ENCODE data around the gene ABR.
A peak's percentile ranks its signal among the peaks of the same experiment; 100 is the strongest.
"Not testable (repeated sequence)": the region's sequence is repeated elsewhere in the genome, so short reads cannot be mapped to it uniquely, and the experiment has no call there.

The ABR gene

GRCh38 chr17:1090465-1091189 is 89.2 kb downstream of the ABR start:
- DNase-seq = no peak

- DNase-seq = no peak
These were observed 89.9 kb downstream of the ABR start for GRCh38 chr17:1089915-1090314.

GRCh38 chr17:1087381-1088241 is 92.2 kb downstream of the ABR start:
- DNase-seq = peak; percentile 91

- DNase-seq = no peak
These were observed 96.2 kb downstream of the ABR start for GRCh38 chr17:1083451-1084187.

- DNase-seq = no peak
These were observed 97.2 kb downstream of the ABR start for GRCh38 chr17:1082579-1082978.

- DNase-seq = peak; percentile 29
These were observed 100.8 kb downstream of the ABR start for GRCh38 chr17:1078831-1079561.

- DNase-seq = no peak
These were observed 101.6 kb downstream of the ABR start for GRCh38 chr17:1077986-1078711.

- DNase-seq = no peak
These were observed 102.2 kb downstream of the ABR start for GRCh38 chr17:1077581-1077985.

- DNase-seq = no peak
These were observed 102.8 kb downstream of the ABR start for GRCh38 chr17:1076982-1077302.

- no peak for DNase-seq
These were observed 103.3 kb downstream of the ABR start for GRCh38 chr17:1076299-1076981.

- peak; percentile 37 for DNase-seq
These were observed 104.7 kb downstream of the ABR start for GRCh38 chr17:1074886-1075605.

- not testable (repeated sequence) for DNase-seq
These were observed 105.7 kb downstream of the ABR start for GRCh38 chr17:1073963-1074625.

- DNase-seq = peak; percentile 73
These were observed 106.4 kb downstream of the ABR start for GRCh38 chr17:1073241-1073962.

GRCh38 chr17:1072551-1072961 is 107.2 kb downstream of the ABR start:
- DNase-seq = no peak

GRCh38 chr17:1071103-1071825 is 108.5 kb downstream of the ABR start:
- DNase-seq = no peak

- DNase-seq = no peak
These were observed 109.4 kb downstream of the ABR start for GRCh38 chr17:1070411-1070810.

- no peak for DNase-seq
These were observed 109.9 kb downstream of the ABR start for GRCh38 chr17:1069847-1070246.

- DNase-seq = no peak
These were observed 111.4 kb downstream of the ABR start for GRCh38 chr17:1068356-1068755.
